Liver (tissue), 9 donors: Measurements from ENCODE around the gene CUL3. TPM values are rescaled to one million over a fixed set of nuclear protein-coding genes. Genes with fewer than 3 reads are reported as not detected.

Source experiments
- DNase-seq: peaks from one replicate; pipeline ENCODE4 v3.0.0-alpha.2; 2017; ENCODE audit warnings: low spot score
- H3K27ac ChIP-seq, 2 donors: one replicate each; pipeline ENCODE4 v1.7.0; 2013; ENCODE audit warnings: inconsistent platforms in 2 of 2, low read length in 2 of 2, control low read depth in 1 of 2, low read depth in 1 of 2, mild to moderate bottlenecking in 1 of 2
- H3K27me3 ChIP-seq, 4 donors: one replicate each; pipeline versions ENCODE4 v1.6.1 to v1.7.0; 2013; ENCODE audit warnings: low read length in 3 of 4, inconsistent platforms in 1 of 4, mild to moderate bottlenecking in 1 of 4, moderate library complexity in 1 of 4; ENCODE audit not compliant: control insufficient read depth in 4 of 4, insufficient read depth in 4 of 4
- H3K36me3 ChIP-seq, 4 donors: one replicate each; pipeline versions ENCODE4 v1.6.1 to v1.7.0; 2013; ENCODE audit warnings: low read length in 3 of 4, mild to moderate bottlenecking in 3 of 4, low read depth in 1 of 4, moderate library complexity in 1 of 4; ENCODE audit not compliant: control insufficient read depth in 4 of 4, insufficient read depth in 3 of 4
- H3K4me1 ChIP-seq, 4 donors: one replicate each; pipeline versions ENCODE4 v1.6.1 to v1.7.0; 2013; ENCODE audit warnings: low read length in 3 of 4, mild to moderate bottlenecking in 3 of 4, moderate library complexity in 1 of 4; ENCODE audit not compliant: control insufficient read depth in 4 of 4, insufficient read depth in 4 of 4
- H3K4me3 ChIP-seq, 3 donors: one replicate each; pipeline versions ENCODE4 v1.6.1 to v1.7.0; 2013; ENCODE audit warnings: low read length in 3 of 3, control low read depth in 1 of 3, low read depth in 1 of 3, mild to moderate bottlenecking in 1 of 3
- H3K9ac ChIP-seq, 2 donors: one replicate each; pipeline ENCODE4 v1.7.0; 2013; ENCODE audit warnings: low read length in 2 of 2, mild to moderate bottlenecking in 2 of 2, moderate library complexity in 2 of 2, control low read depth in 1 of 2, low read depth in 1 of 2
- H3K9me3 ChIP-seq, 4 donors: one replicate each; pipeline versions ENCODE4 v1.6.1 to v1.7.0; 2013; ENCODE audit warnings: low read length in 3 of 4; ENCODE audit not compliant: control insufficient read depth in 4 of 4
- CTCF ChIP-seq: fragments of 150-350 bp; IDR thresholded peaks from 2 replicates; pipeline ENCODE4 v1.5.1; 2017; ENCODE audit warnings: improper control_type of control experiment, low read depth, low read length; ENCODE audit not compliant: missing input control
- EGR1 ChIP-seq, 2 donors: IDR thresholded peaks; 2 replicates each; pipeline ENCODE4 v1.6.1; 2016 to 2018; ENCODE audit warnings: antibody characterized with exemption in 2 of 2, low read depth in 2 of 2
- FOXA1 ChIP-seq: IDR thresholded peaks from 2 replicates; pipeline ENCODE4 v1.6.1; 2016; ENCODE audit warnings: antibody characterized with exemption
- FOXA2 ChIP-seq: IDR thresholded peaks from 2 replicates; pipeline ENCODE4 v1.6.1; 2016; ENCODE audit warnings: antibody characterized with exemption
- HNF4G ChIP-seq: IDR thresholded peaks from 2 replicates; pipeline ENCODE4 v1.6.1; 2016; ENCODE audit warnings: antibody characterized with exemption
- SP1 ChIP-seq: IDR thresholded peaks from 2 replicates; pipeline ENCODE4 v1.6.1; 2018; ENCODE audit warnings: antibody characterized with exemption, mild to moderate bottlenecking
- TAF1 ChIP-seq: conservative IDR thresholded peaks from 2 replicates; pipeline ENCODE4 v1.6.1; 2016; ENCODE audit warnings: antibody characterized with exemption, mild to moderate bottlenecking
- WGBS: extraction: QIAGEN DNeasy Blood & Tissue Kit; methylation state at CpG from one replicate; pipeline ENCODE4 v1.1.7; 2013; 5-methylcytosine and 5-hydroxymethylcytosine counted together
- polyA plus RNA-seq, 2 donors: library from polyadenylated mRNA; stranded (reverse) in 1 of 2; unstranded in 1 of 2; fragments of 200-250 nt in 1 of 2; fragments of >200 nt in 1 of 2; fragmentation: Nextera tagmentation in 1 of 2; extraction: Ambion mirVana in 1 of 2; gene quantifications; one replicate each; pipeline versions ENCODE4 v1.2.1 to v1.2.3, GENCODE V29; 2013 to 2015
- total RNA-seq, 2 donors: library from RNA; depleted of rRNA; stranded (reverse); fragments of >200 nt; gene quantifications; one replicate each; pipeline ENCODE4 v1.2.3, GENCODE V29; 2014
- TF ChIP-seq, protein P1 (sequence below): IDR thresholded peaks from 2 replicates; pipeline ENCODE4 v1.6.1; 2016; ENCODE audit warnings: antibody characterized with exemption
- TF ChIP-seq, protein P2 (sequence below): IDR thresholded peaks from 2 replicates; pipeline ENCODE4 v1.6.1; 2016; ENCODE audit warnings: antibody characterized with exemption
- TF ChIP-seq, protein P3 (sequence below): IDR thresholded peaks from 2 replicates; pipeline ENCODE4 v1.6.1; 2016; ENCODE audit warnings: antibody characterized with exemption, mild to moderate bottlenecking
- donor health status: healthy.
- donor health status: healthy.
- donor health status: healthy.
- donor health status: healthy.
- donor health status: healthy.

Gene CUL3
- total and polyA plus RNA-seq, 4 donors = 24.7 to 48.9 (median 33.1) TPM

- TF ChIP-seq FOXA1 = no peak
These were observed 77.4 kb downstream of the CUL3 start (continued) for GRCh38 chr2:224507789-224508188.

GRCh38 chr2:224506494-224506893 is 78.7 kb downstream of the CUL3 start:
- H3K36me3 ChIP-seq = peaks cover 3 to 33% (median 28%) of the 10 kb centered on the region in 4 donors
- WGBS = 98% methylated on average over 1 of the region's 1 CpG
- H3K9me3 ChIP-seq = no peaks in the 10 kb centered on the region
- no peak for DNase-seq
- no peak overlapping the region for H3K4me3 ChIP-seq
- H3K27ac ChIP-seq = no peak overlapping the region
- no peaks in the 10 kb centered on the region for H3K27me3 ChIP-seq
- no peak overlapping the region for H3K9ac ChIP-seq
- no peaks in the 10 kb centered on the region for H3K4me1 ChIP-seq
- no peak for TF ChIP-seq HNF4G
- TF ChIP-seq FOXA2 = no peak
- TF ChIP-seq, protein P1, sequence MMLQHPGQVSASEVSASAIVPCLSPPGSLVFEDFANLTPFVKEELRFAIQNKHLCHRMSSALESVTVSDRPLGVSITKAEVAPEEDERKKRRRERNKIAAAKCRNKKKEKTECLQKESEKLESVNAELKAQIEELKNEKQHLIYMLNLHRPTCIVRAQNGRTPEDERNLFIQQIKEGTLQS = no peak
- no peak for TF ChIP-seq TAF1
- TF ChIP-seq SP1 = no peak
- no peak for TF ChIP-seq EGR1 (IDR thresholded peaks at IDR 0.05; ENCODE audit: low read depth in 2 of 2)
- TF ChIP-seq, protein P2, sequence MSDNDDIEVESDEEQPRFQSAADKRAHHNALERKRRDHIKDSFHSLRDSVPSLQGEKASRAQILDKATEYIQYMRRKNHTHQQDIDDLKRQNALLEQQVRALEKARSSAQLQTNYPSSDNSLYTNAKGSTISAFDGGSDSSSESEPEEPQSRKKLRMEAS = no peak
- TF ChIP-seq, protein P3, sequence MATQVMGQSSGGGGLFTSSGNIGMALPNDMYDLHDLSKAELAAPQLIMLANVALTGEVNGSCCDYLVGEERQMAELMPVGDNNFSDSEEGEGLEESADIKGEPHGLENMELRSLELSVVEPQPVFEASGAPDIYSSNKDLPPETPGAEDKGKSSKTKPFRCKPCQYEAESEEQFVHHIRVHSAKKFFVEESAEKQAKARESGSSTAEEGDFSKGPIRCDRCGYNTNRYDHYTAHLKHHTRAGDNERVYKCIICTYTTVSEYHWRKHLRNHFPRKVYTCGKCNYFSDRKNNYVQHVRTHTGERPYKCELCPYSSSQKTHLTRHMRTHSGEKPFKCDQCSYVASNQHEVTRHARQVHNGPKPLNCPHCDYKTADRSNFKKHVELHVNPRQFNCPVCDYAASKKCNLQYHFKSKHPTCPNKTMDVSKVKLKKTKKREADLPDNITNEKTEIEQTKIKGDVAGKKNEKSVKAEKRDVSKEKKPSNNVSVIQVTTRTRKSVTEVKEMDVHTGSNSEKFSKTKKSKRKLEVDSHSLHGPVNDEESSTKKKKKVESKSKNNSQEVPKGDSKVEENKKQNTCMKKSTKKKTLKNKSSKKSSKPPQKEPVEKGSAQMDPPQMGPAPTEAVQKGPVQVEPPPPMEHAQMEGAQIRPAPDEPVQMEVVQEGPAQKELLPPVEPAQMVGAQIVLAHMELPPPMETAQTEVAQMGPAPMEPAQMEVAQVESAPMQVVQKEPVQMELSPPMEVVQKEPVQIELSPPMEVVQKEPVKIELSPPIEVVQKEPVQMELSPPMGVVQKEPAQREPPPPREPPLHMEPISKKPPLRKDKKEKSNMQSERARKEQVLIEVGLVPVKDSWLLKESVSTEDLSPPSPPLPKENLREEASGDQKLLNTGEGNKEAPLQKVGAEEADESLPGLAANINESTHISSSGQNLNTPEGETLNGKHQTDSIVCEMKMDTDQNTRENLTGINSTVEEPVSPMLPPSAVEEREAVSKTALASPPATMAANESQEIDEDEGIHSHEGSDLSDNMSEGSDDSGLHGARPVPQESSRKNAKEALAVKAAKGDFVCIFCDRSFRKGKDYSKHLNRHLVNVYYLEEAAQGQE = no peak

- WGBS = 92% methylated on average over 3 of the region's 3 CpGs
- no peak for DNase-seq
- no peaks in the 10 kb centered on the region for H3K27me3 ChIP-seq
- no peak overlapping the region for H3K4me3 ChIP-seq
- no peaks in the 10 kb centered on the region for H3K9me3 ChIP-seq
- TF ChIP-seq, protein P2 = no peak
- TF ChIP-seq TAF1 (no peak), EGR1 (IDR thresholded peaks at IDR 0.05; ENCODE audit: low read depth in 2 of 2) (no peak), CTCF (no peak), FOXA2 (no peak)
- no peak overlapping the region for H3K27ac ChIP-seq
- no peak overlapping the region for H3K9ac ChIP-seq
- H3K36me3 ChIP-seq = peaks cover 0 to 44% (median 28%) of the 10 kb centered on the region in 4 donors
- no peaks in the 10 kb centered on the region for H3K4me1 ChIP-seq
These were observed 86.2 kb downstream of the CUL3 start for GRCh38 chr2:224498991-224499390.
